T-cell (primary cell): Measurements from ENCODE around the gene TAC3. TPM values are rescaled to one million over a fixed set of nuclear protein-coding genes. Genes with fewer than 3 reads are reported as not detected.
A peak's percentile ranks its signal among the peaks of the same experiment; 100 is the strongest.

ENCODE experiments used
- ATAC-seq, 4 experiments: fragments of 200-7000 bp in 3 of 4; fragments of 150-1000 bp in 1 of 4; cut with Tn5 transposase; replicated peaks in 1 of 4; 1 replicate in 3 of 4; 2 replicates in 1 of 4; pipeline ENCODE4 v1.10.0; 2021; ENCODE audit warnings: moderate library complexity in 3 of 4, mild to moderate bottlenecking in 2 of 4, moderate number of reproducible peaks in 1 of 4
- CTCF ChIA-PET, 2 donors: fragments of 300-600 bp; sonication (Branson Sonifier 250); formaldehyde crosslinking; loops; one replicate each; lab custom pipeline; 2022; ENCODE audit warnings: antibody characterized with exemption in 2 of 2; lab: Charles Lee
- POLR2A ChIA-PET, 2 donors: fragments of 300-600 bp; sonication (Branson Sonifier 250); formaldehyde crosslinking; loops; one replicate each; lab custom pipeline; 2022; ENCODE audit warnings: antibody characterized with exemption in 2 of 2; lab: Charles Lee
- DNase-seq, 35 experiments: peaks; one replicate each; pipeline versions ENCODE4 v3.0.0 to v3.0.0-alpha.2; 2013 to 2023
- H3K27ac ChIP-seq: one replicate; pipeline ENCODE4 v1.5.1; 2013; ENCODE audit warnings: low read length
- H3K27me3 ChIP-seq, 2 experiments: replicated peaks in 1 of 2; 1 replicate in 1 of 2; 2 replicates in 1 of 2; pipeline versions ENCODE4 v1.6.1 to v1.7.0; 2013; ENCODE audit warnings: low read length in 1 of 2, mixed read lengths in 1 of 2; ENCODE audit not compliant: control insufficient read depth in 2 of 2, insufficient read depth in 2 of 2; ENCODE audit errors: extremely low read depth in 1 of 2
- H3K36me3 ChIP-seq, 2 donors: 1 replicate in 1 of 2; 2 replicates in 1 of 2; pipeline versions ENCODE4 v1.6.1 to v1.7.0; 2013; ENCODE audit warnings: low read length in 1 of 2; ENCODE audit not compliant: control insufficient read depth in 2 of 2, insufficient read depth in 1 of 2; ENCODE audit errors: extremely low read depth in 1 of 2
- H3K4me1 ChIP-seq, 2 experiments: 1 replicate in 1 of 2; 2 replicates in 1 of 2; pipeline versions ENCODE4 v1.6.1 to v1.7.0; 2013; ENCODE audit warnings: low read length in 2 of 2, mixed read lengths in 1 of 2; ENCODE audit not compliant: insufficient read depth in 2 of 2, control insufficient read depth in 1 of 2; ENCODE audit errors: extremely low read depth in 1 of 2
- H3K4me3 ChIP-seq, 2 donors: 1 replicate in 1 of 2; 2 replicates in 1 of 2; pipeline versions ENCODE4 v1.5.1 to v1.7.0; 2013; ENCODE audit warnings: mild to moderate bottlenecking in 2 of 2, low read length in 1 of 2, moderate library complexity in 1 of 2; ENCODE audit not compliant: control insufficient read depth in 1 of 2; ENCODE audit errors: extremely low read depth in 1 of 2
- H3K9me3 ChIP-seq: 2 replicates; pipeline ENCODE4 v1.7.0; 2013
- H3K27ac Mint-ChIP-seq, 2 donors: one replicate each; pipeline ENCODE4 v1.8.0; 2020 to 2021; ENCODE audit warnings: mild to moderate bottlenecking in 2 of 2, mixed read lengths in 2 of 2
- H3K27me3 Mint-ChIP-seq, 2 donors: one replicate each; pipeline ENCODE4 v1.8.0; 2021 to 2022; ENCODE audit warnings: mixed read lengths in 2 of 2
- H3K36me3 Mint-ChIP-seq: one replicate; pipeline ENCODE4 v1.8.0; 2021; ENCODE audit warnings: mixed read lengths
- H3K4me1 Mint-ChIP-seq, 3 donors: one replicate each; pipeline ENCODE4 v1.8.0; 2020 to 2022; ENCODE audit warnings: mixed read lengths in 3 of 3, mild to moderate bottlenecking in 1 of 3
- H3K4me3 Mint-ChIP-seq, 3 donors: one replicate each; pipeline ENCODE4 v1.8.0; 2020 to 2022; ENCODE audit warnings: mild to moderate bottlenecking in 3 of 3, mixed read lengths in 3 of 3, moderate library complexity in 3 of 3
- H3K9me3 Mint-ChIP-seq, 3 donors: one replicate each; pipeline ENCODE4 v1.8.0; 2020 to 2022; ENCODE audit warnings: mixed read lengths in 3 of 3
- WGBS: methylation state at CpG from one replicate; pipeline ENCODE4 v1.1.5; 2013; ENCODE audit warnings: missing lambda C conversion rate; ENCODE audit not compliant: insufficient coverage; 5-methylcytosine and 5-hydroxymethylcytosine counted together
- total RNA-seq, 35 experiments: library from RNA in 6 of 35; stranded (reverse) in 6 of 35; fragments of 120-200 nt in 1 of 35; gene quantifications; one replicate each; pipeline versions ENCODE4 v1.2.1 to v1.2.4 and lab custom pipeline; 2013 to 2026

TAC3 gene
- total RNA-seq, 5 donors from 2014 or later (not counting 1 experiment from before 2014, with no cell fraction given), result 0.55 to 0.63 TPM; not detected in 3

DNA sequence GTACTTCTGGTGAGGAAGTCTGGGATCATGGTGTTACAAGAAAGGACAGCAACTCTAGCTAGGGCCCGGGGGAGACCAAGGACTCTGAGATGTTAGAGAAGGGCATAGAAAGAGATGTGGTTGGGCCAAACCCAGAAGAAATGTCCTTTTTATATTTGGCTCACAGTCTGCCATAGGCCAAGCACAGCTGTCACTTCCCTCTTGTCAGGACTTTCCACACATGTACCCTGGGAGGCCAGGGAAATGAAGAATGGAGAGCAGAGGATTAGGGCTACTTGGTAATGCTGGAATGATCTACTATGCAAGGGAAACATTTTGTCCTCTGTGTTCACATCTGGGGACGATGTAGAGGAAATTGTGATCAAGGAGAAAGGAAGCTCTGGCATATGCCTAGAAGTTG, 24.4 kb upstream of the TAC3 start:
- H3K4me1 ChIP-seq, result no peaks in the 10 kb centered on the region
- CTCF ChIA-PET, result interaction anchor here (0.6 to 0.9 kb wide), 4 partner anchors 9 to 860 kb away, joined by 3 to 6 read pairs (median 3); no protein-coding TSS in a partner anchor
- Mint-ChIP-seq H3K36me3 (no peaks in the 10 kb centered on the region), H3K27me3 (peaks cover 0 to 3% of the 10 kb centered on the region in 2 donors), H3K4me1 (peaks cover 5 to 23% (median 6%) of the 10 kb centered on the region in 3 donors), H3K4me3 (no peak overlapping the region), H3K27ac (no peak overlapping the region), H3K9me3 (no peaks in the 10 kb centered on the region)
- no peaks in the 10 kb centered on the region for H3K9me3 ChIP-seq
- DNase-seq (no peak), ATAC-seq (no peak)
- no peak overlapping the region for H3K27ac ChIP-seq
- H3K4me3 ChIP-seq, result no peak overlapping the region
- no peaks in the 10 kb centered on the region for H3K36me3 ChIP-seq
- POLR2A ChIA-PET, result interaction anchor here (0.5 to 0.6 kb wide), 5 partner anchors 14 to 405 kb away, joined by 3 to 6 read pairs (median 4); no protein-coding TSS in a partner anchor
- WGBS, result no CpG with 5 or more reads among the region's 2 CpGs
- H3K27me3 ChIP-seq, result peaks cover 0 to 9% of the 10 kb centered on the region in 2 experiments

- Mint-ChIP-seq H3K27me3 (peaks cover 0 to 3% of the 10 kb centered on the region in 2 donors), H3K4me3 (no peak overlapping the region), H3K36me3 (no peaks in the 10 kb centered on the region), H3K27ac (no peak overlapping the region), H3K9me3 (no peaks in the 10 kb centered on the region), H3K4me1 (peaks cover 5 to 18% (median 6%) of the 10 kb centered on the region in 3 donors)
- no peak for DNase-seq
- no peak overlapping the region for H3K27ac ChIP-seq
- H3K4me3 ChIP-seq, result no peak overlapping the region
- POLR2A ChIA-PET, result interaction anchor here (0.6 kb wide), 2 partner anchors 56 to 405 kb away, joined by 4 to 6 read pairs; no protein-coding TSS in a partner anchor
- H3K27me3 ChIP-seq, result peaks cover 0 to 9% of the 10 kb centered on the region in 2 experiments
- no peaks in the 10 kb centered on the region for H3K36me3 ChIP-seq
- no peaks in the 10 kb centered on the region for H3K9me3 ChIP-seq
- H3K4me1 ChIP-seq, result no peaks in the 10 kb centered on the region
- CTCF ChIA-PET, result interaction anchor here in 1 of 2 donors (0.9 kb wide), 2 partner anchors 9 to 31 kb away, joined by 3 read pairs; no protein-coding TSS in a partner anchor
- no CpG with 5 or more reads among the region's 4 CpGs for WGBS
- ATAC-seq, result no peak
These were observed 23.9 kb upstream of the TAC3 start for GRCh38 chr12:57040211-57040610.

GRCh38 chr12:57039016-57039798, 22.9 kb upstream of the TAC3 start:
- H3K4me1 Mint-ChIP-seq, result peaks cover 5 to 14% (median 6%) of the 10 kb centered on the region in 3 donors
- WGBS, result 53% methylated on average over 3 of the region's 9 CpGs
- peaks cover 0 to 3% of the 10 kb centered on the region in 2 donors for H3K27me3 Mint-ChIP-seq
- no peaks in the 10 kb centered on the region for H3K36me3 ChIP-seq
- no peak overlapping the region for H3K4me3 ChIP-seq
- H3K4me3 Mint-ChIP-seq, result no peak overlapping the region
- no peak for ATAC-seq
- peaks cover 0 to 7% of the 10 kb centered on the region in 2 experiments for H3K27me3 ChIP-seq
- CTCF ChIA-PET, result no interaction called here
- POLR2A ChIA-PET, result no interaction called here
- H3K9me3 Mint-ChIP-seq, result no peaks in the 10 kb centered on the region
- H3K9me3 ChIP-seq, result no peaks in the 10 kb centered on the region
- DNase-seq, result no peak
- no peaks in the 10 kb centered on the region for H3K4me1 ChIP-seq
- H3K27ac ChIP-seq, result no peak overlapping the region
- peak overlapping the region in 1 of 2 donors; percentile 56 for H3K27ac Mint-ChIP-seq
- no peaks in the 10 kb centered on the region for H3K36me3 Mint-ChIP-seq

DNA sequence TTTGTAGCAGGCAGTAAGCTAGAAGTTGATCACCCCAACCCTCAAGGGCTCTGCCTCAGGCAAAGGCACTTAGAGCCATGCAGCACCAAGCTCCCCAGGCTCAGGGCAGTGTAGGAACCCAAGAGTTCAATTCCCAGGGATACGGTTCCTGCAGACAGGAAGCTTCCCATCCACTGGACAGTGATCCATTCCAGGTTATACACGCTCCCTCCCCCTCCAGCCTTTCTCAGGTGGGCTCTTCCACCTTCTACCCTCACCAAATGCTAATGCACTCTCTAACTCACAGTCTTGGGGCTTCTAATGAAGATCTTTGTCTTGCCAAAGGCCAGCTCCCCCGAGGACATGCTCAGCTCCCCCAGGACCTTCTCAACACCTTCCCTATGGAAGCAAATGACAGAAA, 20.9 kb upstream of the TAC3 start:
- Mint-ChIP-seq H3K4me1 (peaks cover 5 to 23% (median 6%) of the 10 kb centered on the region in 3 donors), H3K27me3 (no peaks in the 10 kb centered on the region), H3K27ac (no peak overlapping the region), H3K9me3 (no peaks in the 10 kb centered on the region), H3K4me3 (no peak overlapping the region), H3K36me3 (no peaks in the 10 kb centered on the region)
- CTCF ChIA-PET, result no interaction called here
- H3K36me3 ChIP-seq, result no peaks in the 10 kb centered on the region
- no peak overlapping the region for H3K4me3 ChIP-seq
- POLR2A ChIA-PET, result no interaction called here
- 93% methylated on average over 3 of the region's 3 CpGs for WGBS
- no peaks in the 10 kb centered on the region for H3K27me3 ChIP-seq
- no peak overlapping the region for H3K27ac ChIP-seq
- ATAC-seq (no peak), DNase-seq (no peak)
- no peaks in the 10 kb centered on the region for H3K9me3 ChIP-seq
- no peaks in the 10 kb centered on the region for H3K4me1 ChIP-seq

GRCh38 chr12:57033431-57033830, 17.1 kb upstream of the TAC3 start:
- Histone ChIP-seq H3K36me3 (no peaks in the 10 kb centered on the region), H3K4me1 (peaks cover 14 to 28% of the 10 kb centered on the region in 2 experiments), H3K27me3 (no peaks in the 10 kb centered on the region), H3K9me3 (no peaks in the 10 kb centered on the region), H3K27ac (no peak overlapping the region), H3K4me3 (no peak overlapping the region)
- no peak overlapping the region for H3K4me3 Mint-ChIP-seq
- H3K36me3 Mint-ChIP-seq, result no peaks in the 10 kb centered on the region
- CTCF ChIA-PET, result no interaction called here
- WGBS, result no CpG with 5 or more reads among the region's 3 CpGs
- H3K27ac Mint-ChIP-seq, result no peak overlapping the region
- no peaks in the 10 kb centered on the region for H3K9me3 Mint-ChIP-seq
- no peak for DNase-seq
- ATAC-seq, result no peak
- H3K4me1 Mint-ChIP-seq, result peaks cover 21 to 36% (median 23%) of the 10 kb centered on the region in 3 donors
- POLR2A ChIA-PET, result no interaction called here
- H3K27me3 Mint-ChIP-seq, result no peaks in the 10 kb centered on the region

DNA sequence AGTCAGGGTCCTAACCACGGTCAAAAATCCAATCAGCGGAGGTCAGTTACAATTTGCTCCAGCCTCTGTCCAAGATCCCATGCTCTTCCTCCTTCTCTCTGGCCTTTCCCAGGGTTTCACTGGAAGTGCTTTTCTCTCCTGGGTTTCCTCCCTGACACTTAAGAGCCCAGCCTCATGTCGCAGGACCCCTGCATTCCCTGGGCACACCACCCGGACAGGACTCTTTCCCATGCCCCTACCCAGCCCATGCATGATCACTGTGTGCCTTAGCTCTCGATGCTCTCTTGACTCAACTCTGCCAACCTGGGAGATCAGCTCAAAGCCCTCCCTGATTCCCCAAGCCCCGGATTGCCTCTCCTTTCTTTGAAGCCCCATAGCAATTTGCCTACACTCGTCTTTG, 15.5 kb upstream of the TAC3 start:
- POLR2A ChIA-PET, result no interaction called here
- H3K4me1 Mint-ChIP-seq, result peaks cover 34 to 52% (median 36%) of the 10 kb centered on the region in 3 donors
- ATAC-seq (no peak), DNase-seq (no peak)
- no peaks in the 10 kb centered on the region for H3K27me3 ChIP-seq
- 89% methylated on average over 7 of the region's 7 CpGs for WGBS
- H3K9me3 ChIP-seq, result no peaks in the 10 kb centered on the region
- peak overlapping the region; percentile 37 to 57 for H3K27ac Mint-ChIP-seq
- H3K27me3 Mint-ChIP-seq, result no peaks in the 10 kb centered on the region
- H3K4me3 ChIP-seq, result no peak overlapping the region
- H3K9me3 Mint-ChIP-seq, result no peaks in the 10 kb centered on the region
- H3K36me3 Mint-ChIP-seq, result no peaks in the 10 kb centered on the region
- H3K4me1 ChIP-seq, result peaks cover 28 to 44% of the 10 kb centered on the region in 2 experiments
- H3K4me3 Mint-ChIP-seq, result peak overlapping the region in 1 of 3 donors; percentile 38
- H3K27ac ChIP-seq, result no peak overlapping the region
- H3K36me3 ChIP-seq, result no peaks in the 10 kb centered on the region
- CTCF ChIA-PET, result interaction anchor here (0.7 to 2.2 kb wide), 10 partner anchors 9 to 81 kb away, joined by 3 to 8 read pairs (median 4); no protein-coding TSS in a partner anchor
